ENCODE measurements around the gene NKAIN4.

Gene NKAIN4

GRCh38 chr20:63216041-63216848 is 38.0 kb downstream of the NKAIN4 start, which contains the start of gene YTHDF1:
TSS of gene YTHDF1 (minus strand) at chr20:63216131. CDS start at chr20:63215892, 239 bp downstream.
- no peaks in the 10 kb centered on the region for H3K9me3 ChIP-seq (replicated peaks; ENCODE audit: insufficient read depth, low read length)
- no peaks in the 10 kb centered on the region for H3F3A ChIP-seq (ENCODE audit: insufficient read depth, low read length)
- DNase-seq: peak; percentile 98
- peaks cover 44% of the 10 kb centered on the region for H3K79me2 ChIP-seq (ENCODE audit: low read length)
- peaks cover 24% of the 10 kb centered on the region for H3K27me3 ChIP-seq (replicated peaks; ENCODE audit: insufficient read depth, low read length)
- TF ChIP-seq EZH2 (optimal IDR thresholded peaks at IDR 0.05; ENCODE audit: low read depth, low read length) (no peak), EZH2phosphoT487 (IDR thresholded peaks at IDR 0.05; ENCODE audit: low read length) (no peak), CTCF (IDR thresholded peaks at IDR 0.05; ENCODE audit: low read length) (no peak)
- H3K4me2 ChIP-seq (ENCODE audit: low read depth, low read length): peak within 1 kb of the TSS; percentile 100
- H2AFZ ChIP-seq (ENCODE audit: low read length): peak within 1 kb of the TSS; percentile 99
- H3K27ac ChIP-seq (ENCODE audit: low read length): peak within 1 kb of the TSS; percentile 36; the same call in 1 of the 2 replicates
- peaks cover 16% of the 10 kb centered on the region; the same call in 1 of the 2 replicates for H4K20me1 ChIP-seq (ENCODE audit: insufficient read depth, low read length)
- peak within 1 kb of the TSS; percentile 85 for H3K9ac ChIP-seq (ENCODE audit: low read length)
- H3K9me2 ChIP-seq (replicated peaks; ENCODE audit: insufficient read depth, low read length): no peaks in the 10 kb centered on the region
- peak within 1 kb of the TSS; percentile 80 for H3K4me3 ChIP-seq (ENCODE audit: low read length)
- peaks cover 13% of the 10 kb centered on the region for H3K4me1 ChIP-seq (ENCODE audit: low read length)
- peaks cover 5% of the 10 kb centered on the region; the same call in 1 of the 2 replicates for H3K36me3 ChIP-seq (replicated peaks; ENCODE audit: insufficient read depth, low read length)

GRCh38 chr20:63215101-63216040 is 38.9 kb downstream of the NKAIN4 start:
- Histone ChIP-seq H3K79me2 (ENCODE audit: low read length) (peaks cover 52% of the 10 kb centered on the region), H3K36me3 (replicated peaks; ENCODE audit: insufficient read depth, low read length) (peaks cover 5% of the 10 kb centered on the region; the same call in 1 of the 2 replicates), H3K4me3 (ENCODE audit: low read length) (peak overlapping the region; percentile 77), H3K4me2 (ENCODE audit: low read depth, low read length) (peak overlapping the region; percentile 81), H2AFZ (ENCODE audit: low read length) (0 out of 2 replicates have a peak overlapping the region, but pooled peaks have one; percentile 2), H3K9ac (ENCODE audit: low read length) (peak overlapping the region; percentile 85), H3K4me1 (ENCODE audit: low read length) (peaks cover 13% of the 10 kb centered on the region), H3K9me2 (replicated peaks; ENCODE audit: insufficient read depth, low read length) (no peaks in the 10 kb centered on the region), H4K20me1 (ENCODE audit: insufficient read depth, low read length) (peaks cover 16% of the 10 kb centered on the region; the same call in 1 of the 2 replicates), H3K27me3 (replicated peaks; ENCODE audit: insufficient read depth, low read length) (peaks cover 15% of the 10 kb centered on the region), H3F3A (ENCODE audit: insufficient read depth, low read length) (no peaks in the 10 kb centered on the region), H3K9me3 (replicated peaks; ENCODE audit: insufficient read depth, low read length) (no peaks in the 10 kb centered on the region), H3K27ac (ENCODE audit: low read length) (no peak overlapping the region)
- peak; percentile 8 for DNase-seq
- TF ChIP-seq EZH2phosphoT487 (IDR thresholded peaks at IDR 0.05; ENCODE audit: low read length): no peak
- TF ChIP-seq CTCF (IDR thresholded peaks at IDR 0.05; ENCODE audit: low read length): peak; percentile 28
- TF ChIP-seq EZH2 (optimal IDR thresholded peaks at IDR 0.05; ENCODE audit: low read depth, low read length): no peak

- Histone ChIP-seq H3K27me3 (replicated peaks; ENCODE audit: insufficient read depth, low read length) (peaks cover 7% of the 10 kb centered on the region; the same call in 1 of the 2 replicates), H3K4me2 (ENCODE audit: low read depth, low read length) (peak overlapping the region; percentile 81; the same call in 1 of the 2 replicates), H4K20me1 (ENCODE audit: insufficient read depth, low read length) (peaks cover 16% of the 10 kb centered on the region; the same call in 1 of the 2 replicates), H3K36me3 (replicated peaks; ENCODE audit: insufficient read depth, low read length) (peaks cover 10% of the 10 kb centered on the region; the same call in 1 of the 2 replicates), H3K4me3 (ENCODE audit: low read length) (peak overlapping the region; percentile 77; the same call in 1 of the 2 replicates), H3F3A (ENCODE audit: insufficient read depth, low read length) (no peaks in the 10 kb centered on the region), H3K9me3 (replicated peaks; ENCODE audit: insufficient read depth, low read length) (no peaks in the 10 kb centered on the region), H3K4me1 (ENCODE audit: low read length) (peaks cover 13% of the 10 kb centered on the region), H3K9me2 (replicated peaks; ENCODE audit: insufficient read depth, low read length) (no peaks in the 10 kb centered on the region), H3K9ac (ENCODE audit: low read length) (peak overlapping the region; percentile 85; the same call in 1 of the 2 replicates), H3K27ac (ENCODE audit: low read length) (no peak overlapping the region), H3K79me2 (ENCODE audit: low read length) (peaks cover 61% of the 10 kb centered on the region), H2AFZ (ENCODE audit: low read length) (no peak overlapping the region)
- no peak for DNase-seq
- no peak for TF ChIP-seq EZH2phosphoT487 (IDR thresholded peaks at IDR 0.05; ENCODE audit: low read length)
- TF ChIP-seq EZH2 (optimal IDR thresholded peaks at IDR 0.05; ENCODE audit: low read depth, low read length): no peak
- no peak for TF ChIP-seq CTCF (IDR thresholded peaks at IDR 0.05; ENCODE audit: low read length)
These were observed 39.7 kb downstream of the NKAIN4 start for GRCh38 chr20:63214514-63214913.
